SH-SY5Y (cell line): ENCODE measurements around the gene CDR2.

Experiments
- GATA2 ChIP-seq: IDR thresholded peaks from 2 replicates; pipeline ENCODE4 v1.6.1; 2011; ENCODE audit warnings: mild to moderate bottlenecking, low read depth, low read length
- GATA3 ChIP-seq: IDR thresholded peaks from 2 replicates; pipeline ENCODE4 v1.6.1; 2011; ENCODE audit warnings: low read depth, mild to moderate bottlenecking, low read length, moderate library complexity

DNA sequence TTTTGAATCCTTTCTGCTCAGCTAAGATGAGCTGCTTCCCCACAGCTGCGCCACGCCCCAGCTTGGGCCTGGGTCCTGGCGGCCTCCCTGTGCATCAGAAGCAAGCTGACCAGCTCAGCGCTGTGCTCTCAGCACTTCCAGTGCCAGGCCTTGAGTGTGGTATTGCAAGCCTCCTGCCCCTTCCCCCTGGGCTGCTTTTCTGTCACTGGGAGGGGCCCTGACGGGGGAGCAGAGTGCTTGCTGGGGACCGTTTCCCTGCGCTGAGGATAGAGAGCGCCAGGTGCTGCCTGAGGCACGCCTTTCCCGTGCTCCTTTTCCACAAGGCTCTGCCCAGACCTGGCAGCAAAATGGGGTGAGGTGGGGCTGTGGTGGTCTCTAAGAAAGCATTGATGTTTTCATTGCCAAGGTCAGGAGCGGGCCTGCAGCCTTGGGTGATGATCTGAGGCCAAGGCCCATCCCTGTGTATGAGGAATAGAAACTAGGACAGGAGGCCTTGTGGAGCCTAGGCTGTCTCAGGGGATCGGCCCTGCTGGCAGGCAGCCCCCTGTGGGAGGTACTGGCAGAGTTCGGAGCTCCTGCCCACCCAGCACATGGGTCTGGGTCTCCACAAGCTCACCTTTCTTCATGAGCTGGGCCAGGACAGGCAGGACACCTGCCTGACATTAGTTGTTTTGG lies 47.5 kb downstream of the CDR2 start:
- TF ChIP-seq GATA3 (no peak), GATA2 (no peak)
